ENCODE results near the gene PFDN1. TPM values are rescaled to one million over a fixed set of nuclear protein-coding genes. Genes with fewer than 3 reads are reported as not detected.

The PFDN1 gene
- polyA plus RNA-seq, 1 experiment: 114 TPM

GRCh38 chr5:140230373-140230772 is 72.5 kb downstream of the PFDN1 start:
- TF ChIP-seq CTCF (IDR thresholded peaks at IDR 0.05; ENCODE audit: insufficient read depth, low read depth, low read length): no peak
- DNase-seq (ENCODE audit: low read depth): no peak
- CTCF ChIA-PET: interaction anchor here (1.0 to 4.3 kb wide), 3 partner anchors 10 to 133 kb away, joined by 4 to 24 read pairs (median 6); partner anchors contain the start of gene HBEGF
- Histone ChIP-seq H3K27me3 (ENCODE audit: control insufficient read depth, insufficient read depth, low read length) (no peaks in the 10 kb centered on the region), H3K4me3 (ENCODE audit: low read depth, low read length) (no peak overlapping the region), H3K36me3 (ENCODE audit: control insufficient read depth, insufficient read depth, low read length) (no peaks in the 10 kb centered on the region)
- POLR2A ChIA-PET: no interaction called here

GRCh38 chr5:140228364-140228837 is 74.5 kb downstream of the PFDN1 start:
- H3K27me3 ChIP-seq (ENCODE audit: control insufficient read depth, insufficient read depth, low read length): no peaks in the 10 kb centered on the region
- ChIA-PET POLR2A (no interaction called here), CTCF (interaction anchor here (0.7 to 4.3 kb wide), 4 partner anchors 10 to 173 kb away, joined by 3 to 24 read pairs (median 6); no protein-coding TSS in a partner anchor)
- TF ChIP-seq CTCF (IDR thresholded peaks at IDR 0.05; ENCODE audit: insufficient read depth, low read depth, low read length): no peak
- DNase-seq (ENCODE audit: low read depth): no peak
- no peaks in the 10 kb centered on the region for H3K36me3 ChIP-seq (ENCODE audit: control insufficient read depth, insufficient read depth, low read length)
- no peak overlapping the region for H3K4me3 ChIP-seq (ENCODE audit: low read depth, low read length)

- TF ChIP-seq CTCF (IDR thresholded peaks at IDR 0.05; ENCODE audit: insufficient read depth, low read depth, low read length): no peak
- POLR2A ChIA-PET: no interaction called here
- DNase-seq (ENCODE audit: low read depth): no peak
- no peaks in the 10 kb centered on the region for H3K36me3 ChIP-seq (ENCODE audit: control insufficient read depth, insufficient read depth, low read length)
- no peaks in the 10 kb centered on the region for H3K27me3 ChIP-seq (ENCODE audit: control insufficient read depth, insufficient read depth, low read length)
- CTCF ChIA-PET: interaction anchor here (1.4 to 4.3 kb wide), 3 partner anchors 9 to 13 kb away, joined by 4 to 24 read pairs (median 5); no protein-coding TSS in a partner anchor
- no peak overlapping the region for H3K4me3 ChIP-seq (ENCODE audit: low read depth, low read length)
Measured at GRCh38 chr5:140227046-140227445, 75.9 kb downstream of the PFDN1 start.

- no peaks in the 10 kb centered on the region for H3K36me3 ChIP-seq (ENCODE audit: control insufficient read depth, insufficient read depth, low read length)
- no peak for TF ChIP-seq CTCF (IDR thresholded peaks at IDR 0.05; ENCODE audit: insufficient read depth, low read depth, low read length)
- CTCF ChIA-PET: interaction anchor here (1.2 to 1.6 kb wide), 2 partner anchors 15 to 16 kb away, joined by 3 read pairs; no protein-coding TSS in a partner anchor
- no peak for DNase-seq (ENCODE audit: low read depth)
- H3K4me3 ChIP-seq (ENCODE audit: low read depth, low read length): no peak overlapping the region
- POLR2A ChIA-PET: no interaction called here
- no peaks in the 10 kb centered on the region for H3K27me3 ChIP-seq (ENCODE audit: control insufficient read depth, insufficient read depth, low read length)
Measured at GRCh38 chr5:140225396-140225795, 77.5 kb downstream of the PFDN1 start.

- Histone ChIP-seq H3K4me3 (ENCODE audit: low read depth, low read length) (no peak overlapping the region), H3K27me3 (ENCODE audit: control insufficient read depth, insufficient read depth, low read length) (no peaks in the 10 kb centered on the region), H3K36me3 (ENCODE audit: control insufficient read depth, insufficient read depth, low read length) (no peaks in the 10 kb centered on the region)
- DNase-seq (ENCODE audit: low read depth): no peak
- ChIA-PET POLR2A (no interaction called here), CTCF (interaction anchor here (1.2 to 1.7 kb wide), 3 partner anchors 15 to 131 kb away, joined by 3 to 5 read pairs (median 4); no protein-coding TSS in a partner anchor)
- TF ChIP-seq CTCF (IDR thresholded peaks at IDR 0.05; ENCODE audit: insufficient read depth, low read depth, low read length): no peak
Measured at GRCh38 chr5:140224658-140225057, 78.2 kb downstream of the PFDN1 start.
